Measurements from ENCODE around the gene METTL9. TPM values are rescaled to one million over a fixed set of nuclear protein-coding genes. Genes with fewer than 3 reads are reported as not detected.

The METTL9 gene
- total RNA-seq, 1 experiment from 2014 or later, result 120 TPM

Other genes with a start within 250 kb of the METTL9 start
- gene IGSF6, start 53.0 kb downstream of the METTL9 start, total RNA-seq (2014; rRNA removed; shearing (Covaris generic)), result not detected in 2 replicates
- not detected in 2 replicates for gene OTOA, start 64.4 kb downstream of the METTL9 start, total RNA-seq (2014; rRNA removed; shearing (Covaris generic))

Data from RPMI7951 (cell line).